Measurements from ENCODE around the gene KCNE4. TPM values are rescaled to one million over a fixed set of nuclear protein-coding genes. Genes with fewer than 3 reads are reported as not detected.

The KCNE4 gene
- total RNA-seq, 1 donor from 2014 or later, result not detected

DNA sequence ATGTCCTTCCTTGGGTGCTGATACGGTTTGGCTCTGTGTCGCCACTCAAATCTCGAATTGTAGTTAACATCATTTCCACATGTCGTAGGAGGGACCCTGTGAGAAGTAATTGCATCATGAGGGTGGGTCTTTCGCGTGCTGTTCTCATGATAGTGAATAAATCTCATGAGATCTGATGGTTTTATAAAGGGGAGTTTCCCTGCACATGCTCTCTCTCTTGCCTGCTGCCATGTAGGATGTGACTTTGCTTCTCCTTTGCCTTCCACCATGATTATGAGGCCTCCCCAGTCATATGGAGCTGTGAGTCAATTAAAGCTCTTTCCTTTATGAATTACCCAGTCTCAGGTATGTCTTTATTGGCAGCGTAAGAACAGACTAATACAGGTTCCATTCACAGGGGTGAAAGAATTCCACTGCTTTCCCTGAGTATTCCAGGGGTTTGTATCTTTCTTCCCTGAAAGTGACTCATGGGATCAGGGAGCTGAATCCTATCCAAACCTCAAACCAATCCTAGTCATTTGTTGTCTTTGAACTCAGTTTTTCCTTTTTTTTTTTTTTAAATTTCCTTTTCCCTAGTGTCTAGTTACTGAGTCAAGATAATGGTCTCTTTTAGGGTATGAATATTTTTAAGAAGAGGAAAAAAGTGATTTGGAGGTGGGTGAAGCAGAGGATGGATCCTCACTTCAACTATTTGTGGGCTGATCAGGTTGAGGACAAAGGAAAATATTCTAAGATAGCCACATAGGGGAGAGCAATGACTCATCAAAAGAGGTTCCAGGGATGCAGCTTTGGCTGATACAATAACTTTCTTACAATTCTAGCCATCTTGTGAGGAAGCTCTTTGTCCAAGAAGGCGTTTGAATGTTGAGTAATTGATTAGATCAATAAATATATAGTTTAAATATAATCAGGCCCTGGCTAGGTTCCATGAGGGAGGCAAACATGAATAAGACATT lies 19.5 kb upstream of the KCNE4 start:
- Mint-ChIP-seq H3K9me3 (ENCODE audit: unreplicated experiment) (peaks cover 4% of the 10 kb centered on the region), H3K27me3 (ENCODE audit: unreplicated experiment) (peaks cover 2% of the 10 kb centered on the region), H3K4me3 (ENCODE audit: unreplicated experiment) (no peak overlapping the region), H3K36me3 (ENCODE audit: unreplicated experiment) (peaks cover 24% of the 10 kb centered on the region), H3K27ac (ENCODE audit: unreplicated experiment) (no peak overlapping the region), H3K4me1 (ENCODE audit: low read depth, unreplicated experiment) (no peaks in the 10 kb centered on the region)
- no peak for DNase-seq
- TF ChIP-seq, protein P1, sequence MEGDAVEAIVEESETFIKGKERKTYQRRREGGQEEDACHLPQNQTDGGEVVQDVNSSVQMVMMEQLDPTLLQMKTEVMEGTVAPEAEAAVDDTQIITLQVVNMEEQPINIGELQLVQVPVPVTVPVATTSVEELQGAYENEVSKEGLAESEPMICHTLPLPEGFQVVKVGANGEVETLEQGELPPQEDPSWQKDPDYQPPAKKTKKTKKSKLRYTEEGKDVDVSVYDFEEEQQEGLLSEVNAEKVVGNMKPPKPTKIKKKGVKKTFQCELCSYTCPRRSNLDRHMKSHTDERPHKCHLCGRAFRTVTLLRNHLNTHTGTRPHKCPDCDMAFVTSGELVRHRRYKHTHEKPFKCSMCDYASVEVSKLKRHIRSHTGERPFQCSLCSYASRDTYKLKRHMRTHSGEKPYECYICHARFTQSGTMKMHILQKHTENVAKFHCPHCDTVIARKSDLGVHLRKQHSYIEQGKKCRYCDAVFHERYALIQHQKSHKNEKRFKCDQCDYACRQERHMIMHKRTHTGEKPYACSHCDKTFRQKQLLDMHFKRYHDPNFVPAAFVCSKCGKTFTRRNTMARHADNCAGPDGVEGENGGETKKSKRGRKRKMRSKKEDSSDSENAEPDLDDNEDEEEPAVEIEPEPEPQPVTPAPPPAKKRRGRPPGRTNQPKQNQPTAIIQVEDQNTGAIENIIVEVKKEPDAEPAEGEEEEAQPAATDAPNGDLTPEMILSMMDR (IDR thresholded peaks at IDR 0.05; ENCODE audit: partially characterized antibody, unreplicated experiment), result no peak

DNA sequence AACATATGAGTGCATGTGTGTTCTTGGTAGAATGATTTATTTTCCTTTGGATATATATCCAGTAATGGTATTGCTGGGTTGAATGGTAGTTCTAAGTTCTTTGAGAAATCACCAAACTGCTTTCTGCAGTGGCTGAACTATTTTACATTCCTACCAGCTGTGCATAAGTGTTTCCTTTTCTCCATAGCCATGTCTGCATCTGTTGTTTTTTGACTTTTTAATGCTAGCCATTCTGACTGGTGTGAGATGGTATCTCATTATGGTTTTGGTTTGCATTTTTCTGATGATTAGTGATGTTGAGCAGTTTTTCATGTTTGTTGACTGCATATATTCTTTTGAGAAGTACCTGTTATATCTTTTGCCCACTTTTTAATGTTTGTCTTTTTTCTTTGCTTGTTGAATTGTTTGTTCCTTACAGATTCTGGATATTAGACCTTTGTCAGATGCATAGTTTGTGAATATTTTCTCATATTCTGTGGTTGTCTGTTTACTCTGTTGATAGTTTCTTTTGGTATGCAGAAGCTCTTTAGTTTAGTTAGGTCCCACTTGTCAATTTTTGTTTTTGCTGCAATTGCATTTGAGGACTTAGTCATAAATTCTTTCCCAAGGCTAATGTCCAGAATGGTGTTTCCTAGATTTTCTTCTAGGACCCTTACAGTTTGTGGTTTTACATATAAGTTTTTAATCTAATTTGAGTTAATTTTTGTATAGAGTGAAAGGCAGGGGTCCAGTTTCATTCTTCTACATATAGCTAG lies 17.6 kb upstream of the KCNE4 start:
- H3K4me1 Mint-ChIP-seq (ENCODE audit: low read depth, unreplicated experiment), result no peaks in the 10 kb centered on the region
- DNase-seq, result no peak
- H3K4me3 Mint-ChIP-seq (ENCODE audit: unreplicated experiment), result no peak overlapping the region
- H3K36me3 Mint-ChIP-seq (ENCODE audit: unreplicated experiment), result peaks cover 24% of the 10 kb centered on the region
- no peak overlapping the region for H3K27ac Mint-ChIP-seq (ENCODE audit: unreplicated experiment)
- peaks cover 2% of the 10 kb centered on the region for H3K27me3 Mint-ChIP-seq (ENCODE audit: unreplicated experiment)
- TF ChIP-seq, protein P1 (IDR thresholded peaks at IDR 0.05; ENCODE audit: partially characterized antibody, unreplicated experiment), result no peak
- H3K9me3 Mint-ChIP-seq (ENCODE audit: unreplicated experiment), result peaks cover 4% of the 10 kb centered on the region

DNA sequence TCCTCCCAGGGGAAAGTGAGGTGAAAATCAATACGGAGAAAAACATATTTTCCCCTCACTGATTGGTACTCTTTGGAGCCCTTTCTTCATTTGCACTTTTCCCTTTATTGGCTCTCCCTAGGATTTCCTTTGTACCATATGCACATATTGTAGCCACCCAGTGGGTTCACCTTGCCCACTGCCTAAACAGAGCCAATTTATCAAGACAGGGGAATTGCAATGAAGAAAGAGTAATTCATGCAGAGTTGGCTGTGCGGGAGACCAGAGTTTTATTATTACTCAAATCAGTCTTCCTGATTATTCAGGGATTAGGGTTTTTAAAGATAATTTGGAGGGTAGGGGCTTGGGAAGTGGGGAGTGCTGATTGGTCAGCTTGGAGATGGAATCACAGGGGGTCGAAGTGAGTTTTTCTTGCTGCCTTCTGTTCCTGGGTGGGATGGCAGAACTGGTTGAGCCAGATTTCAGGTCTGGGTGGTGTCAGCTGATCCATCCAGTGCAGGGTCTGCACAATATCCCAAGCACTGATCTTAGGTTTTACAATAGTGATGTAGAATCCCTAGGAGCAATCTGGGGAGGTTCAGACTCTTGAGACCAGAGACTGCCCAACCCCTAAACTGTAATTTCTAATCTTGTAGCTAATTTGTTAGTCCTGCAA lies 15.1 kb upstream of the KCNE4 start:
- Mint-ChIP-seq H3K36me3 (ENCODE audit: unreplicated experiment) (peaks cover 13% of the 10 kb centered on the region), H3K4me3 (ENCODE audit: unreplicated experiment) (no peak overlapping the region), H3K27ac (ENCODE audit: unreplicated experiment) (no peak overlapping the region), H3K9me3 (ENCODE audit: unreplicated experiment) (peaks cover 4% of the 10 kb centered on the region), H3K27me3 (ENCODE audit: unreplicated experiment) (peaks cover 2% of the 10 kb centered on the region), H3K4me1 (ENCODE audit: low read depth, unreplicated experiment) (peaks cover 2% of the 10 kb centered on the region)
- no peak for DNase-seq
- TF ChIP-seq, protein P1 (IDR thresholded peaks at IDR 0.05; ENCODE audit: partially characterized antibody, unreplicated experiment), result no peak

DNA sequence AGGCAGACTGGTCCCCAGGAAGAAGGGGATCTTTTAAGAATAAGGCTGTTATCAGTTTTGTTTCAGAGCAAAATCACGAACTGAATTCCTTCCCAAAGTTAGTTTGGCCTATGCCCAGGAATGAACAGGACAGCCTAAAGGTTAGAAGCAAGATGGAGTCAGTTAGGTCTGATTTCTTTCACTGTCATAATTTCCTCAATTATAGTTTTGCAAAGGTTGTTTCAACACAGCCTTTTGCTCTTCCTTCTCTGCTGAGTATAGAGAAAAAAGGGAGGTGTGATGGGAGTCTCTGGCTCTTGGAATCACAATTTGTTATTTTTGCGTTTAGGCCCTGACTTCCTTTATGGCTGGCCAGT lies 14.6 kb upstream of the KCNE4 start:
- TF ChIP-seq, protein P1 (IDR thresholded peaks at IDR 0.05; ENCODE audit: partially characterized antibody, unreplicated experiment), result no peak
- H3K4me1 Mint-ChIP-seq (ENCODE audit: low read depth, unreplicated experiment), result peaks cover 4% of the 10 kb centered on the region
- H3K4me3 Mint-ChIP-seq (ENCODE audit: unreplicated experiment), result no peak overlapping the region
- H3K36me3 Mint-ChIP-seq (ENCODE audit: unreplicated experiment), result peaks cover 8% of the 10 kb centered on the region
- peaks cover 2% of the 10 kb centered on the region for H3K27me3 Mint-ChIP-seq (ENCODE audit: unreplicated experiment)
- DNase-seq, result no peak
- peaks cover 2% of the 10 kb centered on the region for H3K9me3 Mint-ChIP-seq (ENCODE audit: unreplicated experiment)
- no peak overlapping the region for H3K27ac Mint-ChIP-seq (ENCODE audit: unreplicated experiment)
